OCI-LY7 (cell line): ENCODE measurements around the gene TBCEL. TPM values are rescaled to one million over a fixed set of nuclear protein-coding genes. Genes with fewer than 3 reads are reported as not detected.
"Not testable (repeated sequence)": the region's sequence is repeated elsewhere in the genome, so short reads cannot be mapped to it uniquely, and the experiment has no call there.

Experiments
- BruUV-seq: library from RNA; stranded (reverse); fragments of 400-500 nt; replicated peaks from 2 replicates; lab custom pipeline; 2021; lab: Mats Ljungman, UMichigan
- CTCF ChIA-PET: fragments of 300-600 bp; sonication (Branson Sonifier 250); formaldehyde crosslinking; loops from one replicate; lab custom pipeline; 2022; ENCODE audit warnings: antibody characterized with exemption; ENCODE audit not compliant: unreplicated experiment; lab: Charles Lee
- POLR2A ChIA-PET: fragments of 300-600 bp; sonication (Branson Sonifier 250); formaldehyde crosslinking; loops from one replicate; lab custom pipeline; 2022; ENCODE audit warnings: antibody characterized with exemption; lab: Charles Lee
- DNase-seq: peaks from one replicate; pipeline ENCODE4 v3.0.0-alpha.2; 2015; ENCODE audit warnings: low spot score
- H2AFZ ChIP-seq: fragments of 200-600 bp; sonication (generic), shearing (Covaris generic); 2 replicates; pipeline ENCODE4 v1.6.1; 2014; ENCODE audit warnings: mild to moderate bottlenecking, antibody characterized with exemption, low read length, moderate library complexity
- H3K27ac ChIP-seq: fragments of 200-600 bp; sonication (generic); 2 replicates; pipeline ENCODE4 v1.5.1; 2014; ENCODE audit warnings: mixed run types, low read depth, mild to moderate bottlenecking, moderate library complexity, low read length, inconsistent platforms; ENCODE audit not compliant: poor library complexity, severe bottlenecking
- H3K36me3 ChIP-seq: fragments of 200-600 bp; sonication (generic); 2 replicates; pipeline ENCODE4 v1.6.1; 2014; ENCODE audit warnings: mild to moderate bottlenecking, antibody characterized with exemption, low read length, moderate library complexity, mixed read lengths; ENCODE audit not compliant: insufficient read depth
- H3K4me1 ChIP-seq: fragments of 200-600 bp; sonication (generic); 2 replicates; pipeline ENCODE4 v1.5.1; 2014; ENCODE audit warnings: mild to moderate bottlenecking, low read length; ENCODE audit not compliant: insufficient read depth, poor library complexity, severe bottlenecking
- H3K4me2 ChIP-seq: fragments of 200-600 bp; sonication (generic); 2 replicates; pipeline ENCODE4 v1.6.1; 2014; ENCODE audit warnings: mild to moderate bottlenecking, low read length
- H3K4me3 ChIP-seq: fragments of 200-600 bp; sonication (generic); 2 replicates; pipeline ENCODE4 v1.5.1; 2014; ENCODE audit warnings: mild to moderate bottlenecking, low read depth, low read length; ENCODE audit not compliant: poor library complexity, severe bottlenecking
- H3K79me2 ChIP-seq: fragments of 200-600 bp; sonication (generic); 2 replicates; pipeline ENCODE4 v1.6.1; 2016; ENCODE audit warnings: low read depth, mild to moderate bottlenecking, low read length, moderate library complexity, mixed read lengths; ENCODE audit not compliant: insufficient read depth
- H3K9me2 ChIP-seq: fragments of 200-600 bp; sonication (generic); 2 replicates; pipeline ENCODE4 v1.6.1; 2016; ENCODE audit warnings: mild to moderate bottlenecking, low read length, mixed read lengths; ENCODE audit not compliant: insufficient read depth
- H3K9me3 ChIP-seq: fragments of 200-600 bp; sonication (generic); 2 replicates; pipeline ENCODE4 v1.6.1; 2014; ENCODE audit warnings: mild to moderate bottlenecking, mixed run types, low read length, mixed read lengths
- H4K20me1 ChIP-seq: fragments of 200-600 bp; sonication (generic); 2 replicates; pipeline ENCODE4 v1.6.1; 2014; ENCODE audit warnings: mild to moderate bottlenecking, antibody characterized with exemption, low read length, moderate library complexity, mixed read lengths; ENCODE audit not compliant: insufficient read depth
- CTCF ChIP-seq: fragments of 200-600 bp; sonication (generic); conservative IDR thresholded peaks from 2 replicates; pipeline ENCODE4 v1.5.1; 2014; ENCODE audit warnings: mild to moderate bottlenecking, antibody characterized with exemption, low read length, moderate library complexity, mixed read lengths
- EZH2phosphoT487 ChIP-seq: fragments of 200-600 bp; sonication (generic); IDR thresholded peaks from 2 replicates; pipeline ENCODE4 v1.6.1; 2018; ENCODE audit warnings: low read depth, borderline replicate concordance, mild to moderate bottlenecking, mixed run types, antibody characterized with exemption, low read length, moderate library complexity, mixed read lengths
- intact Hi-C: fragments of 100-400 bp; cut with micrococcal nuclease; formaldehyde crosslinking; loops from one replicate; pipeline ENCODE4 v1.10.0; 2022; ENCODE audit not compliant: unreplicated experiment
- total RNA-seq, 2 experiments: library from RNA; depleted of rRNA in 1 of 2; stranded (reverse); fragments of >200 nt in 1 of 2; shearing (Covaris generic) in 1 of 2; gene quantifications; 2 replicates each; pipeline ENCODE4 v1.2.3, GENCODE V29; 2014 to 2022

TBCEL gene
- total RNA-seq, 2 experiments from 2014 or later: 13.0 to 17.1 TPM

- CTCF ChIA-PET: no interaction called here
- Histone ChIP-seq H3K4me2 (no peak overlapping the region), H3K36me3 (no peaks in the 10 kb centered on the region), H3K9me3 (no peaks in the 10 kb centered on the region), H3K4me1 (no peaks in the 10 kb centered on the region), H3K79me2 (no peaks in the 10 kb centered on the region), H3K4me3 (no peak overlapping the region), H2AFZ (no peak overlapping the region), H3K9me2 (no peaks in the 10 kb centered on the region), H3K27ac (no peak overlapping the region), H4K20me1 (no peaks in the 10 kb centered on the region)
- TF ChIP-seq CTCF: peak; percentile 77
- no peak for TF ChIP-seq EZH2phosphoT487
- POLR2A ChIA-PET: no interaction called here
- peak; percentile 41 for DNase-seq
- no TSS peak for BruUV-seq
- intact Hi-C loops: loop anchor here (5.0 to 10.0 kb wide), 2 partner anchors 158 to 605 kb away; no protein-coding TSS in a partner anchor
Measured at GRCh38 chr11:121112498-121113455, 88.9 kb downstream of the TBCEL start.

GRCh38 chr11:121113611-121114010, 89.7 kb downstream of the TBCEL start:
- H3K9me3 ChIP-seq: no peaks in the 10 kb centered on the region
- H3K9me2 ChIP-seq: no peaks in the 10 kb centered on the region
- H3K4me2 ChIP-seq: no peak overlapping the region
- H2AFZ ChIP-seq: no peak overlapping the region
- no peak overlapping the region for H3K27ac ChIP-seq
- H3K36me3 ChIP-seq: no peaks in the 10 kb centered on the region
- TF ChIP-seq CTCF: no peak
- no peak for TF ChIP-seq EZH2phosphoT487
- no peaks in the 10 kb centered on the region for H3K4me1 ChIP-seq
- H3K79me2 ChIP-seq: no peaks in the 10 kb centered on the region
- ChIA-PET CTCF (interaction anchor here (0.5 kb wide), 1 partner anchor 21 kb away, joined by 3 read pairs; no protein-coding TSS in a partner anchor), POLR2A (no interaction called here)
- no peak overlapping the region for H3K4me3 ChIP-seq
- no peak for DNase-seq
- BruUV-seq: no TSS peak
- H4K20me1 ChIP-seq: no peaks in the 10 kb centered on the region
- intact Hi-C loops: loop anchor here (5.0 to 10.0 kb wide), 2 partner anchors 159 to 606 kb away; no protein-coding TSS in a partner anchor

- H3K9me2 ChIP-seq, CTCF ChIA-PET, H3K4me3 ChIP-seq, H3K9me3 ChIP-seq, POLR2A ChIA-PET, H4K20me1 ChIP-seq, H3K4me1 ChIP-seq, H3K36me3 ChIP-seq, H3K27ac ChIP-seq, H3K79me2 ChIP-seq, DNase-seq, H3K4me2 ChIP-seq, BruUV-seq, H2AFZ ChIP-seq: not testable (repeated sequence)
- intact Hi-C loops: loop anchor here (10.0 kb wide), 1 partner anchor 160 kb away; no protein-coding TSS in a partner anchor
Measured at GRCh38 chr11:121115024-121115423, 91.1 kb downstream of the TBCEL start.
